SU-DHL-6 (cell line): ENCODE results near the gene WNT1.
A peak's percentile ranks its signal among the peaks of the same experiment; 100 is the strongest.

ENCODE experiments used
- H2AFZ ChIP-seq: fragments of 200-600 bp; sonication (generic); 2 replicates; pipeline ENCODE4 v1.6.1; 2014; ENCODE audit warnings: low read depth, mild to moderate bottlenecking, moderate library complexity, mixed read lengths, antibody characterized with exemption, low read length; ENCODE audit not compliant: severe bottlenecking
- H3F3A ChIP-seq: fragments of 200-600 bp; shearing (Covaris generic); 2 replicates; pipeline ENCODE4 v1.6.0; 2016; ENCODE audit warnings: antibody characterized with exemption, mild to moderate bottlenecking; ENCODE audit not compliant: insufficient read depth
- H3K27ac ChIP-seq: fragments of 200-600 bp; sonication (generic); 2 replicates; pipeline ENCODE4 v1.5.1; 2016; ENCODE audit warnings: low read depth, mild to moderate bottlenecking, low read length, moderate library complexity, mixed read lengths
- H3K27me3 ChIP-seq: fragments of 200-600 bp; sonication (generic), shearing (Covaris generic); 2 replicates; pipeline ENCODE4 v1.6.0; 2014; ENCODE audit warnings: mild to moderate bottlenecking, low read length
- H3K36me3 ChIP-seq: fragments of 200-600 bp; sonication (generic); 2 replicates; pipeline ENCODE4 v1.6.1; 2014; ENCODE audit warnings: mild to moderate bottlenecking, low read length, mixed read lengths
- H3K4me2 ChIP-seq: fragments of 300-600, 200-600 bp; shearing (Covaris generic), sonication (generic); 2 replicates; pipeline ENCODE4 v1.6.0; 2014; ENCODE audit warnings: low read length, low read depth, mild to moderate bottlenecking; ENCODE audit not compliant: poor library complexity, severe bottlenecking
- H3K4me3 ChIP-seq: fragments of 200-600 bp; sonication (generic); 2 replicates; pipeline ENCODE4 v1.5.1; 2014; ENCODE audit warnings: antibody characterized with exemption, low read length, mild to moderate bottlenecking, mixed read lengths; ENCODE audit not compliant: insufficient read depth, poor library complexity, severe bottlenecking
- H3K79me2 ChIP-seq: fragments of 200-600 bp; sonication (generic); 2 replicates; pipeline ENCODE4 v1.6.1; 2014; ENCODE audit warnings: mild to moderate bottlenecking, low read length, moderate library complexity; ENCODE audit not compliant: insufficient read depth
- H3K9ac ChIP-seq: fragments of 200-600 bp; sonication (generic); 2 replicates; pipeline ENCODE4 v1.7.0; 2014; ENCODE audit warnings: mild to moderate bottlenecking, low read length
- H3K9me2 ChIP-seq: fragments of 200-600 bp; sonication (generic); replicated peaks from 2 replicates; pipeline ENCODE4 v1.6.1; 2014; ENCODE audit warnings: low read length; ENCODE audit not compliant: insufficient read depth
- H3K9me3 ChIP-seq: fragments of 200-600 bp; sonication (generic); 2 replicates; pipeline ENCODE4 v1.6.1; 2014; ENCODE audit warnings: low read length, mixed read lengths; ENCODE audit not compliant: insufficient read depth
- H4K20me1 ChIP-seq: fragments of 200-600 bp; sonication (generic); 2 replicates; pipeline ENCODE4 v1.6.1; 2014; ENCODE audit warnings: low read depth, mild to moderate bottlenecking, antibody characterized with exemption, low read length, moderate library complexity, mixed read lengths
- EZH2phosphoT487 ChIP-seq: fragments of 200-600 bp; sonication (generic), shearing (Covaris generic); conservative IDR thresholded peaks from 2 replicates; pipeline ENCODE4 v1.6.1; 2018; ENCODE audit warnings: mild to moderate bottlenecking, antibody characterized with exemption, low read length, moderate library complexity, mixed read lengths
- TF ChIP-seq, protein P1 (sequence below): fragments of 200-600 bp; sonication (generic); IDR thresholded peaks from one replicate; pipeline ENCODE4 v1.5.1; 2017; ENCODE audit warnings: antibody characterized with exemption, mild to moderate bottlenecking, low read length, moderate library complexity; ENCODE audit not compliant: insufficient read depth, poor library complexity, severe bottlenecking

WNT1 gene

DNA sequence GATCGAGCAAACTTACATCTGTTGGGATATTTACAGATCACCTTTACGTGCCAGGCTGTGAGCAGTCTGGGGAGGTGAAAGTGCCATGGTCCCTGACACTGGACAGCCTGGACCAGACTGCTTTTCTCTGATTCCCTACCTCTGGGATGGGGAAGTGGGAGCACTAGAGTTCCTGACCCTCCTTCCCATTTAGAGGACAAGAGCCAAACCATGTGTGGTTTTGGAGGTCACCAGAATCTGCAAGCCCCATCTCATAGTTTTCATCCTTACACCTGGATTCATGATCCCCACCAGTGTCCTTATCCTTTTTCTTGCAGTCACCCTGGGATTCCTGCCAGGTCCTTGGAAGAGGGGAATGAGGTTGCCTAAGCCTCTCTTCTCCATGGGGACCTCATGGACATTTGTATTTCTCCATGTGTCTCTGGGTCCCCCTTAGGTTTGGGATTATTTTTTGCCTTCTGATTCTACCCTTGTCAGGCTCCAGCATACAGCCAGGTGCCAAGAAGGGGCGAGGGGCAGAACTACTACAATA, 5.1 kb upstream of the WNT1 start:
- Histone ChIP-seq H3K27me3 (no peaks in the 10 kb centered on the region), H3K9me3 (no peaks in the 10 kb centered on the region), H3K4me2 (no peak overlapping the region), H3K27ac (no peak overlapping the region), H2AFZ (no peak overlapping the region), H3K79me2 (no peaks in the 10 kb centered on the region), H3F3A (no peaks in the 10 kb centered on the region), H3K4me3 (no peak overlapping the region), H4K20me1 (no peaks in the 10 kb centered on the region), H3K9me2 (no peaks in the 10 kb centered on the region), H3K9ac (no peak overlapping the region), H3K36me3 (no peaks in the 10 kb centered on the region)
- TF ChIP-seq, protein P1, sequence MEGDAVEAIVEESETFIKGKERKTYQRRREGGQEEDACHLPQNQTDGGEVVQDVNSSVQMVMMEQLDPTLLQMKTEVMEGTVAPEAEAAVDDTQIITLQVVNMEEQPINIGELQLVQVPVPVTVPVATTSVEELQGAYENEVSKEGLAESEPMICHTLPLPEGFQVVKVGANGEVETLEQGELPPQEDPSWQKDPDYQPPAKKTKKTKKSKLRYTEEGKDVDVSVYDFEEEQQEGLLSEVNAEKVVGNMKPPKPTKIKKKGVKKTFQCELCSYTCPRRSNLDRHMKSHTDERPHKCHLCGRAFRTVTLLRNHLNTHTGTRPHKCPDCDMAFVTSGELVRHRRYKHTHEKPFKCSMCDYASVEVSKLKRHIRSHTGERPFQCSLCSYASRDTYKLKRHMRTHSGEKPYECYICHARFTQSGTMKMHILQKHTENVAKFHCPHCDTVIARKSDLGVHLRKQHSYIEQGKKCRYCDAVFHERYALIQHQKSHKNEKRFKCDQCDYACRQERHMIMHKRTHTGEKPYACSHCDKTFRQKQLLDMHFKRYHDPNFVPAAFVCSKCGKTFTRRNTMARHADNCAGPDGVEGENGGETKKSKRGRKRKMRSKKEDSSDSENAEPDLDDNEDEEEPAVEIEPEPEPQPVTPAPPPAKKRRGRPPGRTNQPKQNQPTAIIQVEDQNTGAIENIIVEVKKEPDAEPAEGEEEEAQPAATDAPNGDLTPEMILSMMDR = no peak
- no peak for TF ChIP-seq EZH2phosphoT487

DNA sequence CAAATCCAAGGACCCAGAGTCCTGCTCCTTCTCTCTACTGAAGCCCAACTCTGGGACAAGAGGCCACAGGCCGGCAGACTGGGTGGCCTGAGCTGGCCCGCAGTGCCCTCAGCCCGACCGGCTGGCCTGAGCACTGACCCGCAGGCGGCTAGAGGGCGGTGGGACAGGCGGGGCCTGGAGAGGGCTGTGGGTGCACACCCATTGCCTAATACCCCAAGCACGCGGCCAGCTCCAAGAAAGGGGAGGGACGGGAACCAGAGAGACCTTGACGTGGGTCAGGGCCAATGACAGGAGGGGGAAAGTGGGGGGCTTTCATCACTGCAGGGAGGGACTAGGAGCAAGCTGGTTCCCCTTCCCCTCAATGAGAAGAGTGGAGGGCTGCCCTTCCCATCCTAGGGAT, 4.6 kb upstream of the WNT1 start:
- Histone ChIP-seq H3K4me3 (no peak overlapping the region), H3K36me3 (no peaks in the 10 kb centered on the region), H2AFZ (no peak overlapping the region), H3K9me2 (no peaks in the 10 kb centered on the region), H3F3A (no peaks in the 10 kb centered on the region), H3K9ac (no peak overlapping the region), H3K4me2 (no peak overlapping the region), H4K20me1 (no peaks in the 10 kb centered on the region), H3K27me3 (no peaks in the 10 kb centered on the region), H3K79me2 (no peaks in the 10 kb centered on the region), H3K9me3 (no peaks in the 10 kb centered on the region), H3K27ac (no peak overlapping the region)
- TF ChIP-seq, protein P1 = no peak
- TF ChIP-seq EZH2phosphoT487 = no peak

DNA sequence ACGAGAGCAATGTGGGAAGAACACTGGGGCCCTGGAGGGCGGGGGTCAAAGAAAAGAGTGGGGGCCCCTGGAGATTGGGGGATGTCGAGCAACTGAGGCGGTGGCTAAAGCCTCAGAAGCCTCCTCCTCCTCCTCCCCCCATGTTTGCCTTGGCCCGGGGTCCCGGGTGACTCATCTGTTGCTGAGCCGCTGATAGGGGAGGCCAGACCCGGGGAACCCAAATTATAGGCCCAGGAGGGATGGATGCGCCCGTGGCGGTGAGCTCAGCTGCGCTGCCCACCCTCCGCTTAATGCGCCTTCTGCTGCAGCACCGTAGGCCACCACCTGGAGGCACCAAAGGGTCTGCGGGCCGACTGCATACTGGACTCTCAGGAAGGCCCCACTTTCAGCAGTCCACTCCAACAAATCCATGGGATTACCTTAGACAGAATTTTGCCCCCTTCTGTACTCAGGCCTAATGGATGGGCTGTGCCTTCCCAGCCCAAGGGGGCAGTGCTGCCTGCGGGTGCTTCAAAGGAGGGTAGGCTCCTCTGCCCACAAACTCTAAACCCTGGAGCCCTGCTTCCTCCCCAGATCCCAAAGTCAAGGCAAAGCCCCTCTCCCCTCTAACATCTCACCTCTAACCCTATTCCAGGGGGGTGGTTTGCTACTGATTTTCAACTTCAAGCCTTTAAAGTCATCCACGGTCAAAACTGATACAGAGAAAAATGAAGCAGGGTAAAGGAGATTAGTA, 4.0 kb upstream of the WNT1 start:
- no peak overlapping the region for H2AFZ ChIP-seq
- no peaks in the 10 kb centered on the region for H4K20me1 ChIP-seq
- no peaks in the 10 kb centered on the region for H3K9me2 ChIP-seq
- no peaks in the 10 kb centered on the region for H3K27me3 ChIP-seq
- TF ChIP-seq EZH2phosphoT487 = no peak
- TF ChIP-seq, protein P1 = peak; percentile 25
- no peak overlapping the region for H3K9ac ChIP-seq
- H3F3A ChIP-seq = no peaks in the 10 kb centered on the region
- H3K4me2 ChIP-seq = no peak overlapping the region
- H3K36me3 ChIP-seq = no peaks in the 10 kb centered on the region
- H3K4me3 ChIP-seq = no peak overlapping the region
- no peak overlapping the region for H3K27ac ChIP-seq
- no peaks in the 10 kb centered on the region for H3K79me2 ChIP-seq
- no peaks in the 10 kb centered on the region for H3K9me3 ChIP-seq
